Neural progenitor cell (in vitro differentiated cells): ENCODE measurements around the gene LSP1. TPM values are rescaled to one million over a fixed set of nuclear protein-coding genes. Genes with fewer than 3 reads are reported as not detected.

Experiments used
- DNase-seq: peaks from one replicate; pipeline ENCODE4 v3.0.0-alpha.2; 2016; ENCODE audit warnings: low spot score
- H2AFZ ChIP-seq: fragments of 200-600 bp; sonication (generic); replicated peaks from 2 replicates; pipeline ENCODE4 v1.6.1; 2016; ENCODE audit warnings: antibody characterized with exemption
- H3F3A ChIP-seq: fragments of 200-600 bp; sonication (generic); 2 replicates; pipeline ENCODE4 v1.6.1; 2016; ENCODE audit warnings: antibody characterized with exemption, low read depth
- H3K27ac ChIP-seq: fragments of 200-600 bp; sonication (generic); 2 replicates; pipeline ENCODE4 v1.5.1; 2016; ENCODE audit warnings: mild to moderate bottlenecking
- H3K27me3 ChIP-seq: fragments of 200-600 bp; sonication (generic); 2 replicates; pipeline ENCODE4 v1.6.1; 2016; ENCODE audit warnings: mild to moderate bottlenecking, moderate library complexity
- H3K36me3 ChIP-seq: fragments of 200-600 bp; sonication (generic); 2 replicates; pipeline ENCODE4 v1.5.1; 2016
- H3K4me1 ChIP-seq: fragments of 200-600 bp; sonication (generic); 2 replicates; pipeline ENCODE4 v1.6.1; 2016; ENCODE audit warnings: mixed run types
- H3K4me2 ChIP-seq: fragments of 200-600 bp; sonication (generic); 2 replicates; pipeline ENCODE4 v1.6.1; 2016
- H3K4me3 ChIP-seq: fragments of 200-600 bp; sonication (generic); 2 replicates; pipeline ENCODE4 v1.5.1; 2016
- H3K79me2 ChIP-seq: fragments of 200-600 bp; sonication (generic); 2 replicates; pipeline ENCODE4 v1.6.1; 2016; ENCODE audit warnings: low read depth
- H3K9ac ChIP-seq: fragments of 200-600 bp; sonication (generic); 2 replicates; pipeline ENCODE4 v1.6.1; 2016
- H3K9me3 ChIP-seq: fragments of 200-600 bp; sonication (generic); 2 replicates; pipeline ENCODE4 v1.5.1; 2016; ENCODE audit warnings: low read depth
- H4K20me1 ChIP-seq: fragments of 200-600 bp; sonication (generic); 2 replicates; pipeline ENCODE4 v1.6.1; 2016; ENCODE audit warnings: low read depth
- H3K27ac Mint-ChIP-seq: 3 replicates; pipeline ENCODE4 v1.8.0; 2021; ENCODE audit warnings: mixed read lengths
- H3K27me3 Mint-ChIP-seq: 2 replicates; pipeline ENCODE4 v1.8.0; 2022; ENCODE audit warnings: low read depth, mild to moderate bottlenecking, inconsistent platforms, moderate library complexity, mixed read lengths; ENCODE audit not compliant: insufficient read depth
- H3K36me3 Mint-ChIP-seq: 3 replicates; pipeline ENCODE4 v1.8.0; 2021; ENCODE audit warnings: mixed read lengths
- H3K4me1 Mint-ChIP-seq: 3 replicates; pipeline ENCODE4 v1.8.0; 2021; ENCODE audit warnings: mixed read lengths
- H3K4me3 Mint-ChIP-seq: 3 replicates; pipeline ENCODE4 v1.8.0; 2021; ENCODE audit warnings: mild to moderate bottlenecking, moderate library complexity, mixed read lengths
- H3K9me3 Mint-ChIP-seq: 3 replicates; pipeline ENCODE4 v1.8.0; 2020; ENCODE audit warnings: mixed read lengths
- CTCF ChIP-seq: fragments of 200-600 bp; sonication (generic); IDR thresholded peaks from 2 replicates; pipeline ENCODE4 v1.5.1; 2017; ENCODE audit warnings: antibody characterized with exemption, mild to moderate bottlenecking
- EZH2 ChIP-seq: fragments of 200-600 bp; sonication (generic); IDR thresholded peaks from 2 replicates; pipeline ENCODE4 v1.6.1; 2017; ENCODE audit warnings: antibody characterized with exemption, mild to moderate bottlenecking, moderate library complexity
- EZH2phosphoT487 ChIP-seq: fragments of 200-600 bp; sonication (generic); IDR thresholded peaks from 2 replicates; pipeline ENCODE4 v1.6.1; 2017; ENCODE audit warnings: antibody characterized with exemption
- total RNA-seq: library from RNA; depleted of rRNA; stranded (reverse); fragments of >200 nt; gene quantifications from 2 replicates; pipeline ENCODE4 v1.2.3, GENCODE V29; 2015; ENCODE audit warnings: low replicate concordance

The LSP1 gene
- total RNA-seq, 1 donor from 2014 or later: not detected

GRCh38 chr11:1925373-1926155, 72.7 kb downstream of the LSP1 start:
- H3K27ac Mint-ChIP-seq: no peak overlapping the region

GRCh38 chr11:1926156-1927025, 73.5 kb downstream of the LSP1 start:
- H2AFZ ChIP-seq: peak overlapping the region; percentile 57
- Mint-ChIP-seq H3K9me3 (no peaks in the 10 kb centered on the region), H3K4me1 (peaks cover 12% of the 10 kb centered on the region), H3K27ac (peak overlapping the region; percentile 88), H3K36me3 (no peaks in the 10 kb centered on the region), H3K4me3 (no peak overlapping the region), H3K27me3 (peaks cover 6% of the 10 kb centered on the region)
- no peaks in the 10 kb centered on the region for H4K20me1 ChIP-seq
- no peaks in the 10 kb centered on the region for H3K27me3 ChIP-seq
- no peak for TF ChIP-seq CTCF
- no peak for TF ChIP-seq EZH2
- no peak for TF ChIP-seq EZH2phosphoT487
- H3K4me1 ChIP-seq: peaks cover 4% of the 10 kb centered on the region
- no peak overlapping the region for H3K27ac ChIP-seq
- H3K36me3 ChIP-seq: no peaks in the 10 kb centered on the region
- no peaks in the 10 kb centered on the region for H3K79me2 ChIP-seq
- no peak overlapping the region for H3K4me3 ChIP-seq
- no peaks in the 10 kb centered on the region for H3F3A ChIP-seq
- H3K9me3 ChIP-seq: no peaks in the 10 kb centered on the region
- no peak overlapping the region for H3K9ac ChIP-seq
- H3K4me2 ChIP-seq: no peak overlapping the region
- peak; percentile 2 for DNase-seq

More at GRCh38 chr11:1925373-1926155, 72.7 kb downstream of the LSP1 start:
- Mint-ChIP-seq H3K36me3 (no peaks in the 10 kb centered on the region), H3K4me1 (peaks cover 14% of the 10 kb centered on the region), H3K4me3 (no peak overlapping the region), H3K9me3 (no peaks in the 10 kb centered on the region), H3K27me3 (peaks cover 6% of the 10 kb centered on the region)
- H4K20me1 ChIP-seq: no peaks in the 10 kb centered on the region
- H3K4me1 ChIP-seq: peaks cover 4% of the 10 kb centered on the region
- H3K4me2 ChIP-seq: no peak overlapping the region
- H3K9ac ChIP-seq: no peak overlapping the region
- H3K27me3 ChIP-seq: no peaks in the 10 kb centered on the region
- H2AFZ ChIP-seq: no peak overlapping the region
- DNase-seq: no peak
- H3K4me3 ChIP-seq: no peak overlapping the region
- TF ChIP-seq EZH2 (no peak), CTCF (no peak), EZH2phosphoT487 (no peak)
- no peaks in the 10 kb centered on the region for H3K36me3 ChIP-seq
- H3F3A ChIP-seq: no peaks in the 10 kb centered on the region
- H3K9me3 ChIP-seq: no peaks in the 10 kb centered on the region
- H3K79me2 ChIP-seq: no peaks in the 10 kb centered on the region
- H3K27ac ChIP-seq: no peak overlapping the region

GRCh38 chr11:1927026-1927847, 74.4 kb downstream of the LSP1 start:
- H3K4me3 Mint-ChIP-seq: no peak overlapping the region
- H3K9me3 ChIP-seq: no peaks in the 10 kb centered on the region
- H3K27ac Mint-ChIP-seq: no peak overlapping the region
- peak; percentile 2 for DNase-seq
- H3F3A ChIP-seq: no peaks in the 10 kb centered on the region
- no peaks in the 10 kb centered on the region for H4K20me1 ChIP-seq
- peak overlapping the region; percentile 57 for H2AFZ ChIP-seq
- peaks cover 10% of the 10 kb centered on the region for H3K27me3 Mint-ChIP-seq
- H3K4me3 ChIP-seq: no peak overlapping the region
- H3K27ac ChIP-seq: no peak overlapping the region
- no peaks in the 10 kb centered on the region for H3K27me3 ChIP-seq
- H3K9me3 Mint-ChIP-seq: no peaks in the 10 kb centered on the region
- no peaks in the 10 kb centered on the region for H3K79me2 ChIP-seq
- no peaks in the 10 kb centered on the region for H3K36me3 ChIP-seq
- TF ChIP-seq EZH2 (no peak), CTCF (no peak), EZH2phosphoT487 (no peak)
- peaks cover 4% of the 10 kb centered on the region for H3K4me1 ChIP-seq
- no peaks in the 10 kb centered on the region for H3K36me3 Mint-ChIP-seq
- H3K9ac ChIP-seq: no peak overlapping the region
- H3K4me2 ChIP-seq: no peak overlapping the region
- H3K4me1 Mint-ChIP-seq: peaks cover 14% of the 10 kb centered on the region
